Measurements from ENCODE around the gene ITPR1.

GRCh38 chr3:4793311-4793710, 300.2 kb downstream of the ITPR1 start:
- TF ChIP-seq ZFP3 (CRISPR knock-in tag; IDR thresholded peaks at IDR 0.05) (no peak), ESRRG (CRISPR knock-in tag; IDR thresholded peaks at IDR 0.05) (no peak), PATZ1 (CRISPR knock-in tag; IDR thresholded peaks at IDR 0.05; ENCODE audit: borderline replicate concordance) (no peak), ZFP30 (CRISPR knock-in tag; IDR thresholded peaks at IDR 0.05) (no peak), TCF4 (CRISPR knock-in tag; IDR thresholded peaks at IDR 0.05; ENCODE audit: borderline replicate concordance) (no peak), ZNF70 (CRISPR knock-in tag; IDR thresholded peaks at IDR 0.05) (no peak), CREB5 (CRISPR knock-in tag; IDR thresholded peaks at IDR 0.05; ENCODE audit: low read depth) (no peak), GLIS3 (CRISPR knock-in tag; IDR thresholded peaks at IDR 0.05) (no peak), ARNTL (CRISPR knock-in tag; IDR thresholded peaks at IDR 0.05; ENCODE audit: borderline replicate concordance, low read depth) (no peak), ZNF8 (CRISPR knock-in tag; IDR thresholded peaks at IDR 0.05) (no peak), PPARA (CRISPR knock-in tag; IDR thresholded peaks at IDR 0.05; ENCODE audit: borderline replicate concordance) (no peak), SNAI2 (CRISPR knock-in tag; IDR thresholded peaks at IDR 0.05) (no peak)

All from SK-N-SH treated with all-trans-retinoic acid at 6 μM for 48 hours (cell line).